ENCODE results near the gene TTC12. TPM values are rescaled to one million over a fixed set of nuclear protein-coding genes. Genes with fewer than 3 reads are reported as not detected.
A peak's percentile ranks its signal among the peaks of the same experiment; 100 is the strongest.

TTC12 gene
- total and polyA plus RNA-seq, 2 of the 13 experiments (the other 11 are each of a cell fraction or from before 2014, with no cell fraction given) = 5.4 to 11.6 TPM

DNA sequence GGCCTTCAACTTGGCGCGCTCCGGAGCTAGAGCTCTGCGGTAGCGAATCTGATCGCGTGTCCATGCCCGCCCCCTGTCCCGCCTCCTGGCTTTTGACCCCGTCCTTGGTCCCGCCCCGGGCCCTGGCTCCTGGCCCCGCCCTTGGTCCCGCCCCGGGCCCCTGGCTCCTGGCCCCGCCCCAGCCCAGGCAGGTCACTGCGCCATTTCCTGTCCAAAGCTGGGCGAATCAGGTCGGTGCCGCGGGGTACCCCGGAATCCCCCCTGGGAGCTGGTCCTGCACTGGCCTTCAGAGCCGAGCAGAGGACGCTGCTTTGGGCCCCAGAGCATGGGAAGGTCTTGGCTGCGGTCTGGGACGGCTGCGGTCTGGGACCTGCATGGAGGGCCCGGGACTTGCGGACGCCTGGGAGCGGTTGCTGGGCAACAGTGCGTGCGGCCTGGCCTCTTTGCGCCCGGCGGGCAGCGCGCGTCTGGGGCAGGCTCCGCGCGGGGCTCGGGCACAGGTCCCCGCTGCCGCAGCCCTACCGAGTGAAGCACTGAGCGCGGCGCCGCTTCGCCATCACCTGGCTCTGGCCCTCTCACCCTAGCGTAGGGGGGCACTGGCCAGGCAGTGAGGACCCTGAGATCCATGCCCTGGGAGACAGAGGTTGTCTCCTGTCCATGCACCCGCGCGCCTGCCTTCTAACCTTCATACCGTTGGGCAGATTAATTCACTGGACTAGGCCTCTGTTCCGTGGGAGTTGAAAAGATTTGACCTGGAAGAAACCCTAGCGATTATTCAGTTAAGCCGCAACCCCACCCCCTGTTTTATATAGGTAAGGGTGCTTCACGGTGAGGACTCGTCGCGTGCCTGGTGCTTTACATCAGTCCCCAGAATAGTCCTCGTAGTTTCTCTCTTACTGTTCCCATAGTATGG, at the start of gene TTC12 (continued):
- TF ChIP-seq ZSCAN12 (CRISPR knock-in tag; IDR thresholded peaks at IDR 0.05) = no peak; the same call in 1 of the 2 replicates
- TF ChIP-seq NRL (CRISPR knock-in tag; IDR thresholded peaks at IDR 0.05; ENCODE audit: borderline replicate concordance) = peak; percentile 90
- TF ChIP-seq ZBED4 (CRISPR knock-in tag; IDR thresholded peaks at IDR 0.05; ENCODE audit: borderline replicate concordance) = 0 out of 2 replicates have a peak, but pooled peaks have one; percentile 63
- TF ChIP-seq ZNF224 (CRISPR knock-in tag; IDR thresholded peaks at IDR 0.05) = peak; percentile 90; the same call in 1 of the 2 replicates
- TF ChIP-seq CEBPB (IDR thresholded peaks at IDR 0.05; ENCODE audit: borderline replicate concordance, low read depth, low read length) = no peak
- no peak for TF ChIP-seq ARNTL (CRISPR knock-in tag; IDR thresholded peaks at IDR 0.05)
- TF ChIP-seq ZNF737 (CRISPR knock-in tag; IDR thresholded peaks at IDR 0.05; ENCODE audit: borderline replicate concordance) = no peak
- TF ChIP-seq ZNF672 (CRISPR knock-in tag; IDR thresholded peaks at IDR 0.05) = no peak
- peak; percentile 81 for TF ChIP-seq RFX1 (IDR thresholded peaks at IDR 0.05)
- peak; percentile 82 for TF ChIP-seq ZNF761 (CRISPR knock-in tag; conservative IDR thresholded peaks at IDR 0.05)
- TF ChIP-seq, protein P1, sequence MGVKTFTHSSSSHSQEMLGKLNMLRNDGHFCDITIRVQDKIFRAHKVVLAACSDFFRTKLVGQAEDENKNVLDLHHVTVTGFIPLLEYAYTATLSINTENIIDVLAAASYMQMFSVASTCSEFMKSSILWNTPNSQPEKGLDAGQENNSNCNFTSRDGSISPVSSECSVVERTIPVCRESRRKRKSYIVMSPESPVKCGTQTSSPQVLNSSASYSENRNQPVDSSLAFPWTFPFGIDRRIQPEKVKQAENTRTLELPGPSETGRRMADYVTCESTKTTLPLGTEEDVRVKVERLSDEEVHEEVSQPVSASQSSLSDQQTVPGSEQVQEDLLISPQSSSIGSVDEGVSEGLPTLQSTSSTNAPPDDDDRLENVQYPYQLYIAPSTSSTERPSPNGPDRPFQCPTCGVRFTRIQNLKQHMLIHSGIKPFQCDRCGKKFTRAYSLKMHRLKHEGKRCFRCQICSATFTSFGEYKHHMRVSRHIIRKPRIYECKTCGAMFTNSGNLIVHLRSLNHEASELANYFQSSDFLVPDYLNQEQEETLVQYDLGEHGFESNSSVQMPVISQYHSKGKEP (CRISPR knock-in tag; IDR thresholded peaks at IDR 0.05) = no peak
- TF ChIP-seq HNRNPL (IDR thresholded peaks at IDR 0.05; ENCODE audit: low read depth, low read length) = 0 out of 2 replicates have a peak, but pooled peaks have one; percentile 46
- no peak for TF ChIP-seq NCOA1 (CRISPR knock-in tag; IDR thresholded peaks at IDR 0.05)
- no peak for TF ChIP-seq PAX8 (CRISPR knock-in tag; IDR thresholded peaks at IDR 0.05; ENCODE audit: borderline replicate concordance)
- TF ChIP-seq YEATS4 (CRISPR knock-in tag; IDR thresholded peaks at IDR 0.05; ENCODE audit: borderline replicate concordance) = peak; percentile 39; the same call in 1 of the 2 replicates
- no peak for TF ChIP-seq ZSCAN31 (CRISPR knock-in tag; IDR thresholded peaks at IDR 0.05; ENCODE audit: low read depth)
- TF ChIP-seq ISX (CRISPR knock-in tag; conservative IDR thresholded peaks at IDR 0.05) = no peak
- TF ChIP-seq, protein P2, sequence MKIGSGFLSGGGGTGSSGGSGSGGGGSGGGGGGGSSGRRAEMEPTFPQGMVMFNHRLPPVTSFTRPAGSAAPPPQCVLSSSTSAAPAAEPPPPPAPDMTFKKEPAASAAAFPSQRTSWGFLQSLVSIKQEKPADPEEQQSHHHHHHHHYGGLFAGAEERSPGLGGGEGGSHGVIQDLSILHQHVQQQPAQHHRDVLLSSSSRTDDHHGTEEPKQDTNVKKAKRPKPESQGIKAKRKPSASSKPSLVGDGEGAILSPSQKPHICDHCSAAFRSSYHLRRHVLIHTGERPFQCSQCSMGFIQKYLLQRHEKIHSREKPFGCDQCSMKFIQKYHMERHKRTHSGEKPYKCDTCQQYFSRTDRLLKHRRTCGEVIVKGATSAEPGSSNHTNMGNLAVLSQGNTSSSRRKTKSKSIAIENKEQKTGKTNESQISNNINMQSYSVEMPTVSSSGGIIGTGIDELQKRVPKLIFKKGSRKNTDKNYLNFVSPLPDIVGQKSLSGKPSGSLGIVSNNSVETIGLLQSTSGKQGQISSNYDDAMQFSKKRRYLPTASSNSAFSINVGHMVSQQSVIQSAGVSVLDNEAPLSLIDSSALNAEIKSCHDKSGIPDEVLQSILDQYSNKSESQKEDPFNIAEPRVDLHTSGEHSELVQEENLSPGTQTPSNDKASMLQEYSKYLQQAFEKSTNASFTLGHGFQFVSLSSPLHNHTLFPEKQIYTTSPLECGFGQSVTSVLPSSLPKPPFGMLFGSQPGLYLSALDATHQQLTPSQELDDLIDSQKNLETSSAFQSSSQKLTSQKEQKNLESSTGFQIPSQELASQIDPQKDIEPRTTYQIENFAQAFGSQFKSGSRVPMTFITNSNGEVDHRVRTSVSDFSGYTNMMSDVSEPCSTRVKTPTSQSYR (CRISPR knock-in tag; IDR thresholded peaks at IDR 0.05; ENCODE audit: borderline replicate concordance) = peak; percentile 23; the same call in 1 of the 2 replicates
- TF ChIP-seq ONECUT2 (CRISPR knock-in tag; IDR thresholded peaks at IDR 0.05) = no peak
- TF ChIP-seq HES4 (CRISPR knock-in tag; IDR thresholded peaks at IDR 0.05; ENCODE audit: borderline replicate concordance) = 0 out of 2 replicates have a peak, but pooled peaks have one; percentile 52
- no peak for TF ChIP-seq GTF3A (CRISPR knock-in tag; conservative IDR thresholded peaks at IDR 0.05)
- TF ChIP-seq NFIC (IDR thresholded peaks at IDR 0.05; ENCODE audit: low read length) = no peak

Measured in HepG2 (cell line).